HepG2 (cell line): ENCODE measurements around the gene BBC3. TPM values are rescaled to one million over a fixed set of nuclear protein-coding genes. Genes with fewer than 3 reads are reported as not detected.

Experiments
- DNMT3B ChIP-seq: conservative IDR thresholded peaks from 2 replicates; pipeline ENCODE4 v1.6.1; 2016; ENCODE audit warnings: missing biosample characterization, control low read depth
- EP300 ChIP-seq, 3 experiments: sonication (generic) in 1 of 3; formaldehyde crosslinking in 1 of 3; IDR thresholded peaks; 2 replicates each; pipeline versions ENCODE4 v1.5.1 to v1.6.1; 2011 to 2020; ENCODE audit warnings: low read depth in 2 of 3, low read length in 2 of 3, borderline replicate concordance in 1 of 3, improper control_type of control experiment in 1 of 3, mild to moderate bottlenecking in 1 of 3, missing genetic modification reagents in 1 of 3, moderate library complexity in 1 of 3
- ESRRA ChIP-seq: sonication (generic); formaldehyde crosslinking; IDR thresholded peaks from 2 replicates; pipeline ENCODE4 v1.5.1; 2020; ENCODE audit warnings: mild to moderate bottlenecking, low read depth, missing genetic modification reagents
- ETV6 ChIP-seq: sonication (generic); formaldehyde crosslinking; conservative IDR thresholded peaks from 2 replicates; pipeline ENCODE4 v1.4.0; 2020; ENCODE audit warnings: missing genetic modification reagents
- FOXA3 ChIP-seq: IDR thresholded peaks from 2 replicates; pipeline ENCODE4 v1.6.1; 2016; ENCODE audit warnings: missing genetic modification reagents, missing compliant biosample characterization
- FOXO1 ChIP-seq: sonication (generic); formaldehyde crosslinking; IDR thresholded peaks from 2 replicates; pipeline ENCODE4 v1.4.0; 2020; ENCODE audit warnings: missing genetic modification reagents
- FOXP1 ChIP-seq, 2 experiments: fragments of 450-650 bp in 1 of 2; IDR thresholded peaks; 2 replicates each; pipeline ENCODE4 v1.6.1; 2017 to 2018; ENCODE audit warnings: antibody characterized with exemption in 1 of 2
- HOXA7 ChIP-seq: sonication (generic); formaldehyde crosslinking; IDR thresholded peaks from 2 replicates; pipeline ENCODE4 v1.8.1; 2022; ENCODE audit warnings: mild to moderate bottlenecking, missing genetic modification reagents, moderate library complexity
- MBD4 ChIP-seq: IDR thresholded peaks from 2 replicates; pipeline ENCODE4 v1.6.1; 2012; ENCODE audit warnings: low read length, inconsistent platforms, borderline replicate concordance
- ZNF263 ChIP-seq: sonication (generic); formaldehyde crosslinking; IDR thresholded peaks from 2 replicates; pipeline ENCODE4 v1.4.0; 2020; ENCODE audit warnings: missing genetic modification reagents
- ZNF343 ChIP-seq: sonication (generic); formaldehyde crosslinking; IDR thresholded peaks from 2 replicates; pipeline ENCODE4 v1.4.0; 2020; ENCODE audit warnings: mild to moderate bottlenecking, missing genetic modification reagents
- ZNF772 ChIP-seq: sonication (generic); formaldehyde crosslinking; IDR thresholded peaks from 2 replicates; pipeline ENCODE4 v1.5.0; 2020; ENCODE audit warnings: mild to moderate bottlenecking, missing genetic modification reagents
- ZNF782 ChIP-seq: sonication (generic); formaldehyde crosslinking; IDR thresholded peaks from 2 replicates; pipeline ENCODE4 v1.4.0; 2020; ENCODE audit warnings: missing genetic modification reagents, mild to moderate bottlenecking, borderline replicate concordance
- ZSCAN21 ChIP-seq: sonication (generic); formaldehyde crosslinking; IDR thresholded peaks from 2 replicates; pipeline ENCODE4 v1.8.0; 2022; ENCODE audit warnings: mild to moderate bottlenecking, missing genetic modification reagents, moderate library complexity, borderline replicate concordance
- polyA plus RNA-seq, 8 experiments: library from polyadenylated mRNA; depleted of rRNA in 3 of 8; stranded (reverse) in 7 of 8; unstranded in 1 of 8; fragments of >200 nt; fragmentation: Illumina TruSeq in 4 of 8; extraction: Trizol in 4 of 8; gene quantifications; 2 replicates each; pipeline versions ENCODE4 v1.2.1 to v1.2.3, GENCODE V29; 2011 to 2016; ENCODE audit warnings: low read depth in 4 of 8, missing spikeins in 1 of 8, mixed read lengths in 1 of 8; ENCODE audit not compliant: insufficient read depth in 1 of 8
- total RNA-seq, 5 experiments: library from RNA; depleted of rRNA; stranded (reverse); fragments of >200 nt; fragmentation: Illumina TruSeq; extraction: Trizol; gene quantifications; 2 replicates each; pipeline ENCODE4 v1.2.3, GENCODE V29; 2016; ENCODE audit warnings: low read depth in 1 of 5
- TF ChIP-seq, protein P1 (sequence below): sonication (generic); formaldehyde crosslinking; IDR thresholded peaks from 2 replicates; pipeline ENCODE4 v1.4.0; 2020; ENCODE audit warnings: mild to moderate bottlenecking, missing genetic modification reagents
- TF ChIP-seq, protein P2 (sequence below): sonication (generic); formaldehyde crosslinking; IDR thresholded peaks from 2 replicates; pipeline ENCODE4 v1.4.0; 2020; ENCODE audit warnings: missing genetic modification reagents, borderline replicate concordance
- TF ChIP-seq, protein P3 (sequence below): sonication (generic); formaldehyde crosslinking; conservative IDR thresholded peaks from 2 replicates; pipeline ENCODE4 v1.8.0; 2022; ENCODE audit warnings: mild to moderate bottlenecking, moderate library complexity, missing genetic modification reagents
- TF ChIP-seq, protein P4 (sequence below): IDR thresholded peaks from 2 replicates; pipeline ENCODE4 v1.6.1; 2012; ENCODE audit warnings: inconsistent platforms
- TF ChIP-seq, protein P5 (sequence below): sonication (generic); formaldehyde crosslinking; IDR thresholded peaks from 2 replicates; pipeline ENCODE4 v1.4.0; 2020; ENCODE audit warnings: low read depth, missing genetic modification reagents

BBC3 gene
- total and polyA plus RNA-seq, 2 of the 13 experiments (the other 11 are each of a cell fraction or from before 2014, with no cell fraction given), result 6.1 to 8.8 TPM

DNA sequence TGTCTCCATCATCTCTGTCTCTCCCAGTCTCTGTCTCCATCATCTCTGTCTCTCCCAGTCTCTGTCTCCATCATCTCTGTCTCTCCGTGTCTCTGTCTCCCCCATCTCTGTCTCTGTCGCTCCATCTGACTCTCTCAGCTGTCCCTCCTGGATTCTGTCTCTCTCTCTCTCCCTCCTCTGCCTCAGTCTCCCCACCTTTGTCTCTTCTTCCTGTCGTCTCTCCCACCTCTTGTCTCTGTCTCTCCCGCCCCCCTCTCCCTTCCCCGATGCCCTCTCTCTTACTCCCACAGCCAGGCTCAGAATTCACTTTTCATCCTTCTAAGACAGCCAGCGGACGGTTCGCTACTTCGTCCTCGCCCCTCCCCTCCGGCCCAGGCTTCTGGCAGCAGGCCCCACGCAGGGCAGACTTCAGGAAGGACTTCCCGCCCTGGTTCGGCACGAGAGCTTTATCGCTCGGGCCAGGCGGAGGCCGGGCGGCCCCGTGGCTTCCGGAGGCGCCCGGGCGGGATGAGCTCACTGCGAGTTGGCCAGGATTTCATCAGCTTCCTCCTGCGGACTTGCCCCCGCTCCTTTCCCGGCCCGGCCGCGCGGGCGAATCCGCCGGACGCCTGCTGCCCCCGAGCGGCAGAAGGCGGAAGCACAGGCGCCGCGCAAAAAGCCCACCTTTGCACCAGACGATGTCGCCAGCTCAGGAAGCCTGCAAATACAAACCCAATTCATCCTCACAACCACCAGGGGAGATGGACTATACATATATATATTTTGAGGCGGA lies 13.0 kb upstream of the BBC3 start (continued):
- TF ChIP-seq ETV6 (0 out of 2 replicates have a peak, but pooled peaks have one; percentile 32), FOXA3 (CRISPR knock-in tag) (peak; percentile 68), DNMT3B (CRISPR knock-in tag) (peak; percentile 67; the same call in 1 of the 2 replicates), ZNF263 (0 out of 2 replicates have a peak, but pooled peaks have one; percentile 27), ZNF772 (CRISPR knock-in tag) (peak; percentile 85), EP300 (IDR thresholded peaks at IDR 0.05; ENCODE audit: low read depth in 2 of 2, low read length in 2 of 2) (peak; percentile 51 to 84; a peak in 3 of 4 replicates), EP300 (CRISPR knock-in tag; IDR thresholded peaks at IDR 0.05; ENCODE audit: borderline replicate concordance) (peak; percentile 96), FOXP1 (IDR thresholded peaks at IDR 0.05) (no peak), FOXP1 (CRISPR knock-in tag; IDR thresholded peaks at IDR 0.05) (no peak), MBD4 (no peak), ZSCAN21 (CRISPR knock-in tag) (peak; percentile 76; the same call in 1 of the 2 replicates), FOXO1 (CRISPR knock-in tag) (peak; percentile 20; the same call in 1 of the 2 replicates), ESRRA (CRISPR knock-in tag) (peak; percentile 71; the same call in 1 of the 2 replicates), ZNF343 (peak; percentile 79; the same call in 1 of the 2 replicates), HOXA7 (0 out of 2 replicates have a peak, but pooled peaks have one; percentile 42), ZNF782 (CRISPR knock-in tag) (no peak)
- TF ChIP-seq, protein P1, sequence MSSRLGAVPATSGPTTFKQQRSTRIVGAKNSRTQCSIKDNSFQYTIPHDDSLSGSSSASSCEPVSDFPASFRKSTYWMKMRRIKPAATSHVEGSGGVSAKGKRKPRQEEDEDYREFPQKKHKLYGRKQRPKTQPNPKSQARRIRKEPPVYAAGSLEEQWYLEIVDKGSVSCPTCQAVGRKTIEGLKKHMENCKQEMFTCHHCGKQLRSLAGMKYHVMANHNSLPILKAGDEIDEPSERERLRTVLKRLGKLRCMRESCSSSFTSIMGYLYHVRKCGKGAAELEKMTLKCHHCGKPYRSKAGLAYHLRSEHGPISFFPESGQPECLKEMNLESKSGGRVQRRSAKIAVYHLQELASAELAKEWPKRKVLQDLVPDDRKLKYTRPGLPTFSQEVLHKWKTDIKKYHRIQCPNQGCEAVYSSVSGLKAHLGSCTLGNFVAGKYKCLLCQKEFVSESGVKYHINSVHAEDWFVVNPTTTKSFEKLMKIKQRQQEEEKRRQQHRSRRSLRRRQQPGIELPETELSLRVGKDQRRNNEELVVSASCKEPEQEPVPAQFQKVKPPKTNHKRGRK (CRISPR knock-in tag), result no peak
- TF ChIP-seq, protein P2, sequence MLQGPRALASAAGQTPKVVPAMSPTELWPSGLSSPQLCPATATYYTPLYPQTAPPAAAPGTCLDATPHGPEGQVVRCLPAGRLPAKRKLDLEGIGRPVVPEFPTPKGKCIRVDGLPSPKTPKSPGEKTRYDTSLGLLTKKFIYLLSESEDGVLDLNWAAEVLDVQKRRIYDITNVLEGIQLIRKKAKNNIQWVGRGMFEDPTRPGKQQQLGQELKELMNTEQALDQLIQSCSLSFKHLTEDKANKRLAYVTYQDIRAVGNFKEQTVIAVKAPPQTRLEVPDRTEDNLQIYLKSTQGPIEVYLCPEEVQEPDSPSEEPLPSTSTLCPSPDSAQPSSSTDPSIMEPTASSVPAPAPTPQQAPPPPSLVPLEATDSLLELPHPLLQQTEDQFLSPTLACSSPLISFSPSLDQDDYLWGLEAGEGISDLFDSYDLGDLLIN, result peak; percentile 46; the same call in 1 of the 2 replicates
- TF ChIP-seq, protein P3, sequence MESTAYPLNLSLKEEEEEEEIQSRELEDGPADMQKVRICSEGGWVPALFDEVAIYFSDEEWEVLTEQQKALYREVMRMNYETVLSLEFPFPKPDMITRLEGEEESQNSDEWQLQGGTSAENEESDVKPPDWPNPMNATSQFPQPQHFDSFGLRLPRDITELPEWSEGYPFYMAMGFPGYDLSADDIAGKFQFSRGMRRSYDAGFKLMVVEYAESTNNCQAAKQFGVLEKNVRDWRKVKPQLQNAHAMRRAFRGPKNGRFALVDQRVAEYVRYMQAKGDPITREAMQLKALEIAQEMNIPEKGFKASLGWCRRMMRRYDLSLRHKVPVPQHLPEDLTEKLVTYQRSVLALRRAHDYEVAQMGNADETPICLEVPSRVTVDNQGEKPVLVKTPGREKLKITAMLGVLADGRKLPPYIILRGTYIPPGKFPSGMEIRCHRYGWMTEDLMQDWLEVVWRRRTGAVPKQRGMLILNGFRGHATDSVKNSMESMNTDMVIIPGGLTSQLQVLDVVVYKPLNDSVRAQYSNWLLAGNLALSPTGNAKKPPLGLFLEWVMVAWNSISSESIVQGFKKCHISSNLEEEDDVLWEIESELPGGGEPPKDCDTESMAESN (CRISPR knock-in tag), result peak; percentile 97
- TF ChIP-seq, protein P4, sequence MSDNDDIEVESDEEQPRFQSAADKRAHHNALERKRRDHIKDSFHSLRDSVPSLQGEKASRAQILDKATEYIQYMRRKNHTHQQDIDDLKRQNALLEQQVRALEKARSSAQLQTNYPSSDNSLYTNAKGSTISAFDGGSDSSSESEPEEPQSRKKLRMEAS, result peak; percentile 95
- TF ChIP-seq, protein P5, sequence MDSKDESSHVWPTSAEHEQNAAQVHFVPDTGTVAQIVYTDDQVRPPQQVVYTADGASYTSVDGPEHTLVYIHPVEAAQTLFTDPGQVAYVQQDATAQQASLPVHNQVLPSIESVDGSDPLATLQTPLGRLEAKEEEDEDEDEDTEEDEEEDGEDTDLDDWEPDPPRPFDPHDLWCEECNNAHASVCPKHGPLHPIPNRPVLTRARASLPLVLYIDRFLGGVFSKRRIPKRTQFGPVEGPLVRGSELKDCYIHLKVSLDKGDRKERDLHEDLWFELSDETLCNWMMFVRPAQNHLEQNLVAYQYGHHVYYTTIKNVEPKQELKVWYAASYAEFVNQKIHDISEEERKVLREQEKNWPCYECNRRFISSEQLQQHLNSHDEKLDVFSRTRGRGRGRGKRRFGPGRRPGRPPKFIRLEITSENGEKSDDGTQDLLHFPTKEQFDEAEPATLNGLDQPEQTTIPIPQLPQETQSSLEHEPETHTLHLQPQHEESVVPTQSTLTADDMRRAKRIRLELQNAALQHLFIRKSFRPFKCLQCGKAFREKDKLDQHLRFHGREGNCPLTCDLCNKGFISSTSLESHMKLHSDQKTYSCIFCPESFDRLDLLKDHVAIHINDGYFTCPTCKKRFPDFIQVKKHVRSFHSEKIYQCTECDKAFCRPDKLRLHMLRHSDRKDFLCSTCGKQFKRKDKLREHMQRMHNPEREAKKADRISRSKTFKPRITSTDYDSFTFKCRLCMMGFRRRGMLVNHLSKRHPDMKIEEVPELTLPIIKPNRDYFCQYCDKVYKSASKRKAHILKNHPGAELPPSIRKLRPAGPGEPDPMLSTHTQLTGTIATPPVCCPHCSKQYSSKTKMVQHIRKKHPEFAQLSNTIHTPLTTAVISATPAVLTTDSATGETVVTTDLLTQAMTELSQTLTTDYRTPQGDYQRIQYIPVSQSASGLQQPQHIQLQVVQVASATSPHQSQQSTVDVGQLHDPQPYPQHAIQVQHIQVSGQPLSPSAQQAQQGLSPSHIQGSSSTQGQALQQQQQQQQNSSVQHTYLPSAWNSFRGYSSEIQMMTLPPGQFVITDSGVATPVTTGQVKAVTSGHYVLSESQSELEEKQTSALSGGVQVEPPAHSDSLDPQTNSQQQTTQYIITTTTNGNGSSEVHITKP (CRISPR knock-in tag), result no peak
